GM23248 (cell line): ENCODE data around the gene TBC1D3B.

Experiments
- EZH2 ChIP-seq: fragments of 200-600 bp; sonication (generic); IDR thresholded peaks from 2 replicates; pipeline ENCODE4 v1.6.1; 2018; ENCODE audit warnings: antibody characterized with exemption, mild to moderate bottlenecking; ENCODE audit not compliant: insufficient read depth, poor library complexity, severe bottlenecking
- EZH2phosphoT487 ChIP-seq: fragments of 200-600 bp; sonication (generic); IDR thresholded peaks from 2 replicates; pipeline ENCODE4 v1.6.1; 2018; ENCODE audit warnings: antibody characterized with exemption, moderate library complexity, mild to moderate bottlenecking, low read depth; ENCODE audit not compliant: insufficient read depth

- TF ChIP-seq EZH2 (no peak), EZH2phosphoT487 (no peak)
Measured at GRCh38 chr17:36129616-36130015, 46.8 kb downstream of the TBC1D3B start.
